Adrenal gland (tissue), 5 donors: ENCODE measurements around the gene GHSR.

Source experiments
- POLR2A ChIP-seq, 2 donors: fragments of 450-650 bp; IDR thresholded peaks; one replicate each; pipeline ENCODE4 v1.6.1; 2017; ENCODE audit warnings: antibody characterized with exemption in 2 of 2, mild to moderate bottlenecking in 2 of 2, moderate library complexity in 1 of 2
- TF ChIP-seq, protein P1 (sequence below), 6 experiments: fragments of 450-650 bp in 4 of 6; fragments of 200-600 bp in 2 of 6; sonication (generic) in 1 of 6; IDR thresholded peaks; 1 replicate in 5 of 6; 2 replicates in 1 of 6; pipeline versions ENCODE4 v1.5.1 to v1.8.0; 2016 to 2021; ENCODE audit warnings: antibody characterized with exemption in 6 of 6, mild to moderate bottlenecking in 2 of 6, moderate library complexity in 1 of 6
- donor health status: DM: no; HTN: no; CAD: no.

DNA sequence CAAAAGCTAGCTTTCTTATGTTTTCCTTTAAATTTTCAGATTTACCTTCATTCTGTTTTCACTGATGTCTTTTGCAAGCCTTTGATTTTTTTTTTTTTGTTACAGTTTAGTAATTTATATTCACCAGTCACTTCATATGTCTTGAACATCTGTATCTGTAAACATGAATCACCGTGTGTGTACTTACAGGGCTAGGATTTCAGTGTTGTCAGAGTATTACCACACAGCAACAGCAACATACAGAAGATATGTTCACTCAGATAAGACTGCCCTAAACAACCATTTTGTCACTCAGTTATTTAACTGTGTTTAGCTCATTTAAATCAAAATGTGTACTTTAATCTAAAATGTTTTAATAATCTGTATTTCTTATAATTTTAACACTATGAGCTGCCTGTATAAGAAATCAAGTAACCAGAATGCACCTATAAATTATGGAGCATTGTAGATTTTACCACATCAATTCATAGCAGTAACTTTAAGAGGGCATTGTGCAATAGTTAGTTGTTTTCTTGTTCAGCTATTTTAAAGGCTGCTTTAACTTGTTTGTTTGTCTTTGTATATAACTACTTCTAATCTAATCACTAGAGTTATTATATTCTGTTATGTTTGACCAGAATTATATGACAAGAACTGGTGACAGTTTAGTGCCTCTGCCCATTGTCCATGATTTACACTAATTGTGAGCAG, 50.4 kb downstream of the GHSR start:
- no peak for TF ChIP-seq POLR2A (IDR thresholded peaks at IDR 0.05)
- TF ChIP-seq, protein P1, sequence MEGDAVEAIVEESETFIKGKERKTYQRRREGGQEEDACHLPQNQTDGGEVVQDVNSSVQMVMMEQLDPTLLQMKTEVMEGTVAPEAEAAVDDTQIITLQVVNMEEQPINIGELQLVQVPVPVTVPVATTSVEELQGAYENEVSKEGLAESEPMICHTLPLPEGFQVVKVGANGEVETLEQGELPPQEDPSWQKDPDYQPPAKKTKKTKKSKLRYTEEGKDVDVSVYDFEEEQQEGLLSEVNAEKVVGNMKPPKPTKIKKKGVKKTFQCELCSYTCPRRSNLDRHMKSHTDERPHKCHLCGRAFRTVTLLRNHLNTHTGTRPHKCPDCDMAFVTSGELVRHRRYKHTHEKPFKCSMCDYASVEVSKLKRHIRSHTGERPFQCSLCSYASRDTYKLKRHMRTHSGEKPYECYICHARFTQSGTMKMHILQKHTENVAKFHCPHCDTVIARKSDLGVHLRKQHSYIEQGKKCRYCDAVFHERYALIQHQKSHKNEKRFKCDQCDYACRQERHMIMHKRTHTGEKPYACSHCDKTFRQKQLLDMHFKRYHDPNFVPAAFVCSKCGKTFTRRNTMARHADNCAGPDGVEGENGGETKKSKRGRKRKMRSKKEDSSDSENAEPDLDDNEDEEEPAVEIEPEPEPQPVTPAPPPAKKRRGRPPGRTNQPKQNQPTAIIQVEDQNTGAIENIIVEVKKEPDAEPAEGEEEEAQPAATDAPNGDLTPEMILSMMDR (IDR thresholded peaks at IDR 0.05): no peak
